Breast epithelium (tissue), 3 donors: ENCODE data around the gene MSGN1.

Experiments
- CTCF ChIP-seq, 3 donors: fragments of 450-650 bp; IDR thresholded peaks; one replicate each; pipeline ENCODE4 v1.5.1; 2016 to 2017; ENCODE audit warnings: antibody characterized with exemption in 3 of 3, mild to moderate bottlenecking in 3 of 3, moderate library complexity in 3 of 3
- POLR2AphosphoS5 ChIP-seq, 3 donors: sonication (generic); formaldehyde crosslinking; IDR thresholded peaks; one replicate each; pipeline ENCODE4 v1.6.1; 2017; ENCODE audit warnings: antibody characterized with exemption in 3 of 3

GRCh38 chr2:17822445-17823117, 6.3 kb downstream of the MSGN1 start:
- TF ChIP-seq CTCF (IDR thresholded peaks at IDR 0.05) (no peak), POLR2AphosphoS5 (IDR thresholded peaks at IDR 0.05) (no peak)
